VCaP (cell line): ENCODE data around the gene KMT2A.

Experiments
- H3K27ac ChIP-seq: fragments of 450-650 bp; 2 replicates; pipeline ENCODE4 v1.5.1; 2017
- CTCF ChIP-seq: fragments of 450-650 bp; conservative IDR thresholded peaks from 2 replicates; pipeline ENCODE4 v1.5.1; 2017; ENCODE audit warnings: mild to moderate bottlenecking, moderate library complexity

KMT2A gene

DNA sequence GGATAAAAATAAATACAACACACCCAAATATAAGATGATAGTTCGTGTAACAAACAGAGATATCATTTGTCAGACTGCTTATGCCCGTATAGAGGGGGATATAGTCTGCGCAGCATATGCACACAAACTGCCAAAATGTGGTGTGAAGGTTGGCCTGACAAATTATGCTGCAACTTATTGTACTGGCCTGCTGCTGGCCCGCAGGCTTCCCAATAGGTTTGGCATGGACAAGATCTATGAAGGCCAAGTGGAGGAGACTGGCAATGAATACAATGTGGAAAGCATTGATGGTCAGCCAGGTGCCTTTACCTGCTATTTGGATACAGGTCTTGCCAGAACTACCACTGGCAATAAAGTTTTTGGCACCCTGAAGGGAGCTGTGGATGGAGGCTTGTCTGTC is 124.5 kb downstream of the KMT2A start:
- no peak for TF ChIP-seq CTCF
- no peak overlapping the region for H3K27ac ChIP-seq

DNA sequence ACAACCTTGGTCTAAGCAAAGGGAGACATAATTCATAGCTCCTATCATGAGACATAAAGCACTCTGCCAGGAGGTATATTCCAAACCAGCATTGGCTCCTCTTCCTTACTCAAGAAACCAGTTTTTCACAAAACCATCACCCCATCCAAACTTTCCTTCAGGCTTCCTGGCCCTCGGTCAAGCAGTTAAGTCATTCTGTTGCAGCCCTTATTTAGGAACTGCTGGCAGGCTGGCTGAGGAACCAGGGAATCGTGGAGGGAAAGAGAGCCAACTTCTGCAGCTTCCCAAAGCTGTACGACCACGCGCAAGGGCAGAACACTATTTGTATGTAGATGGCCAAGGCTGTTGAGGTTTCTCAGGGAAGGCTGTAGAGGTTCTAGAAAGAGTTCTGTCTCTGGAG is 128.8 kb downstream of the KMT2A start:
- TF ChIP-seq CTCF, result no peak
- peak overlapping the region; percentile 78; the same call in 1 of the 2 replicates for H3K27ac ChIP-seq

- TF ChIP-seq CTCF, result no peak
- H3K27ac ChIP-seq, result no peak overlapping the region
Measured at GRCh38 chr11:118569670-118570069, 133.4 kb downstream of the KMT2A start.

GRCh38 chr11:118570787-118571186 is 134.5 kb downstream of the KMT2A start:
- no peak overlapping the region for H3K27ac ChIP-seq
- TF ChIP-seq CTCF, result no peak

DNA sequence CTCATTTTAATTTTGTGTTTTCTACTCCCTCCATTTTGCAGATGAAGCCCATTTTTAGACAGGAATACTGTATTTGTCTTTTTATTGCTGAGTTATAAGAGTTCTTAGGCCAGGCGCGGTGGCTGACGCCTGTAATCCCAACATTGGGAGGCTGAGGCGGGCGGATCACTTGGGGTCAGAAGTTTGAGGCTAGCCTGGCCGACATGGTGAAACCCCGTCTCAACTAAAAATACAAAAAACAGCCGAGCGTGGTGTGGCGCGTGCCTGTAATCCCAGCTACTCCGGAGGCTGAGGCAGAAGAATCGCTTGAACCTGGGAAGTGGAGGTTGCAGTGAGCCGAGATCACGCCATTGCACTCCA is 135.4 kb downstream of the KMT2A start:
- H3K27ac ChIP-seq, result peak overlapping the region; percentile 98

GRCh38 chr11:118572061-118572980 is 136.0 kb downstream of the KMT2A start, which contains the start of gene ARCN1:
TSS of gene ARCN1 (plus strand) at chr11:118572409. CDS start at chr11:118572548, 139 bp downstream.
- no peak for TF ChIP-seq CTCF
- H3K27ac ChIP-seq, result peak within 1 kb of the TSS; percentile 98

DNA sequence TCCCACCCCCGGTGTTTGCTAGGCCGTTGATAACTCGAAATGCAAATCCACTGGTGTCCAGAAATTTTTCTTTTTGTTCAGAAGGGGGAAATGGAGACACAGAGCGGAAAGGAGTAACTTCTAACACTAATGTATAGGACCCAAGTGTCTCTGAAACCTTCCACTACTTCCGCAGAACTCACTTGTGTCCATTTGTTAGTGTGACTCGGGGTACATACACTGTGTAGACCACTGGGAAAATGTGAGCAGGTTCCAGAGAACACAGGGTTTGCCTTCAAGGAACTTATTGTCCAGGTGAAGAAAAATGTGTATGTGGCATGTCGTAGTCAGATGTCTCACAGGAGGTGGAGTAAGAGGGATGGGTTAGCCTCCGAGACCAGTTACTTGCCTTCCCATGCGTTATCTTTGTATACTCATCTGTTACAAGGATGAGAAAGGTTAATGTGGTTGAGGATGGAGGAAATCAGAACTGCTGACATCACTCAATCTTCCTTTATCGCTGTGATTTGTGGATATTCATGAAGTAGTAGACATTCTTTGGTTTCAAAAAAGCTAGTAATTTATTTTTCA is 136.8 kb downstream of the KMT2A start:
- TF ChIP-seq CTCF, result no peak
- peak overlapping the region; percentile 98 for H3K27ac ChIP-seq

DNA sequence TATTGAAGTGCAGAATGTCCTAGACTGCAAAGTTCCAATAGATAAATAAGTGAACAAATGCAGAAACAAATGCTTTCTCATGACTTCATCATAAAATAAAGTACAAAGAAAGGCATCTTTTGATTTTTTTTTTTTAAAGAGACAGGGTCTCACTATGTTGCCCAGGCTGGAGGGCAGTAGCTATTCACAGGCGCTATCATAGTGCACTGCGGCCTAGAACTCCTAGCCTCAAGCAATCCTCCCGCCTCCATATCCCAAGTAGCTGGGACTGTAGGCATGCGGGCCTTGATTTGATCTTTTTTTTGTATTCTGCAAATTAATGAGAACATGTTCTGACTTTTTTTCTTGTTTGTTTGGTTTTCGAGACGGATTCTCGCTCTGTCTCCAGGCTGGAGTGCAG is 138.3 kb downstream of the KMT2A start:
- no peak overlapping the region for H3K27ac ChIP-seq
- TF ChIP-seq CTCF, result no peak
